NCI-H146 treated with DMSO at 0.1 percent for 48 hours (cell line): ENCODE measurements around the gene HOXD11.
A peak's percentile ranks its signal among the peaks of the same experiment; 100 is the strongest.

ENCODE experiments used
- DNase-seq: peaks from one replicate; lab custom pipeline; 2025; ENCODE audit not compliant: unreplicated experiment; lab: John Stamatoyannopoulos, UW

Gene HOXD11

GRCh38 chr2:176093145-176093897 lies 13.8 kb upstream of the HOXD11 start:
- no peak for DNase-seq

GRCh38 chr2:176093898-176094249 lies 13.2 kb upstream of the HOXD11 start:
- no peak for DNase-seq

- DNase-seq = no peak
Observed at GRCh38 chr2:176094349-176094748, 12.7 kb upstream of the HOXD11 start.

- DNase-seq = no peak
Observed at GRCh38 chr2:176095421-176095820, 11.7 kb upstream of the HOXD11 start.

GRCh38 chr2:176096243-176096985 lies 10.7 kb upstream of the HOXD11 start:
- no peak for DNase-seq

GRCh38 chr2:176096986-176097819 lies 9.9 kb upstream of the HOXD11 start:
- DNase-seq = peak; percentile 69

GRCh38 chr2:176097820-176098365 lies 9.2 kb upstream of the HOXD11 start:
- no peak for DNase-seq

- peak; percentile 52 for DNase-seq
Observed at GRCh38 chr2:176098366-176099158, 8.5 kb upstream of the HOXD11 start.

- no peak for DNase-seq
Observed at GRCh38 chr2:176099159-176099727, 7.8 kb upstream of the HOXD11 start.

GRCh38 chr2:176099728-176100546 lies 7.1 kb upstream of the HOXD11 start, which contains the start of gene HOXD12:
HOXD12 (plus strand) TSS chr2:176099795; CDS start chr2:176099802, 7 bp downstream.
- no peak for DNase-seq

GRCh38 chr2:176100547-176101140 lies 6.4 kb upstream of the HOXD11 start:
- no peak for DNase-seq

GRCh38 chr2:176101216-176101830 lies 5.8 kb upstream of the HOXD11 start:
- no peak for DNase-seq

GRCh38 chr2:176101842-176102241 lies 5.2 kb upstream of the HOXD11 start:
- DNase-seq = no peak

- DNase-seq = no peak
Observed at GRCh38 chr2:176102309-176102866, 4.7 kb upstream of the HOXD11 start.

- DNase-seq = no peak
Observed at GRCh38 chr2:176103194-176103593, 3.9 kb upstream of the HOXD11 start.

GRCh38 chr2:176103742-176104315 lies 3.3 kb upstream of the HOXD11 start:
- DNase-seq = no peak

- DNase-seq = no peak
Observed at GRCh38 chr2:176104316-176105077, 2.6 kb upstream of the HOXD11 start.
